ENCODE results near the gene TNFRSF19. TPM values are rescaled to one million over a fixed set of nuclear protein-coding genes. Genes with fewer than 3 reads are reported as not detected.

The TNFRSF19 gene
- total RNA-seq, 2 experiments from 2014 or later = not detected

GRCh38 chr13:23571431-23571830 is 1.2 kb downstream of the TNFRSF19 start:
- intact Hi-C loops (cut with DNase I, micrococcal nuclease) = loop anchor here in 1 of 2 experiments (5.0 to 10.0 kb wide), 2 partner anchors 326 to 1967 kb away; partner anchors contain the start of genes C1QTNF9B and MICU2
- TF ChIP-seq, protein P1, sequence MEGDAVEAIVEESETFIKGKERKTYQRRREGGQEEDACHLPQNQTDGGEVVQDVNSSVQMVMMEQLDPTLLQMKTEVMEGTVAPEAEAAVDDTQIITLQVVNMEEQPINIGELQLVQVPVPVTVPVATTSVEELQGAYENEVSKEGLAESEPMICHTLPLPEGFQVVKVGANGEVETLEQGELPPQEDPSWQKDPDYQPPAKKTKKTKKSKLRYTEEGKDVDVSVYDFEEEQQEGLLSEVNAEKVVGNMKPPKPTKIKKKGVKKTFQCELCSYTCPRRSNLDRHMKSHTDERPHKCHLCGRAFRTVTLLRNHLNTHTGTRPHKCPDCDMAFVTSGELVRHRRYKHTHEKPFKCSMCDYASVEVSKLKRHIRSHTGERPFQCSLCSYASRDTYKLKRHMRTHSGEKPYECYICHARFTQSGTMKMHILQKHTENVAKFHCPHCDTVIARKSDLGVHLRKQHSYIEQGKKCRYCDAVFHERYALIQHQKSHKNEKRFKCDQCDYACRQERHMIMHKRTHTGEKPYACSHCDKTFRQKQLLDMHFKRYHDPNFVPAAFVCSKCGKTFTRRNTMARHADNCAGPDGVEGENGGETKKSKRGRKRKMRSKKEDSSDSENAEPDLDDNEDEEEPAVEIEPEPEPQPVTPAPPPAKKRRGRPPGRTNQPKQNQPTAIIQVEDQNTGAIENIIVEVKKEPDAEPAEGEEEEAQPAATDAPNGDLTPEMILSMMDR (IDR thresholded peaks at IDR 0.05) = no peak
- Mint-ChIP-seq H3K27me3 (peaks cover 82% of the 10 kb centered on the region), H3K36me3 (ENCODE audit: low read depth) (no peaks in the 10 kb centered on the region), H3K9me3 (no peaks in the 10 kb centered on the region), H3K4me1 (ENCODE audit: low read depth) (peaks cover 5% of the 10 kb centered on the region), H3K27ac (no peak overlapping the region), H3K4me3 (no peak overlapping the region)
- peaks cover 15 to 59% of the 10 kb centered on the region in 2 experiments for H3K27me3 ChIP-seq (ENCODE audit: control insufficient read depth in 1 of 2, insufficient read depth in 2 of 2, low read length in 2 of 2)
- no peaks in the 10 kb centered on the region for H3K4me1 ChIP-seq (ENCODE audit: insufficient read depth, low read length)
- DNase-seq = no peak
- POLR2A ChIA-PET = no interaction called here
- no peaks in the 10 kb centered on the region for H3K9me3 ChIP-seq (ENCODE audit: control insufficient read depth in 1 of 2, insufficient read depth in 1 of 2, low read length in 2 of 2)
- no peak for ATAC-seq (ENCODE audit: poor library complexity)
- H3K36me3 ChIP-seq (ENCODE audit: insufficient read depth, low read length) = no peaks in the 10 kb centered on the region
- CTCF ChIA-PET = no interaction called here
- H3K27ac ChIP-seq (ENCODE audit: low read depth in 1 of 2, low read length in 2 of 2) = no peak overlapping the region
- no peak overlapping the region for H3K4me3 ChIP-seq (ENCODE audit: low read length)

- Mint-ChIP-seq H3K36me3 (ENCODE audit: low read depth) (no peaks in the 10 kb centered on the region), H3K9me3 (no peaks in the 10 kb centered on the region), H3K4me3 (no peak overlapping the region), H3K27me3 (peaks cover 80% of the 10 kb centered on the region), H3K27ac (no peak overlapping the region), H3K4me1 (ENCODE audit: low read depth) (peaks cover 11% of the 10 kb centered on the region)
- intact Hi-C loops (cut with DNase I, micrococcal nuclease) = loop anchor here in 1 of 2 experiments (5.0 to 10.0 kb wide), 2 partner anchors 324 to 1968 kb away; partner anchors contain the start of genes C1QTNF9B and MICU2
- ATAC-seq (ENCODE audit: poor library complexity) (no peak), DNase-seq (no peak)
- Histone ChIP-seq H3K27me3 (ENCODE audit: control insufficient read depth in 1 of 2, insufficient read depth in 2 of 2, low read length in 2 of 2) (peaks cover 10 to 55% of the 10 kb centered on the region in 2 experiments), H3K4me3 (ENCODE audit: low read length) (no peak overlapping the region), H3K27ac (ENCODE audit: low read depth in 1 of 2, low read length in 2 of 2) (no peak overlapping the region), H3K36me3 (ENCODE audit: insufficient read depth, low read length) (no peaks in the 10 kb centered on the region), H3K4me1 (ENCODE audit: insufficient read depth, low read length) (no peaks in the 10 kb centered on the region), H3K9me3 (ENCODE audit: control insufficient read depth in 1 of 2, insufficient read depth in 1 of 2, low read length in 2 of 2) (no peaks in the 10 kb centered on the region)
- ChIA-PET POLR2A (interaction anchor here (0.6 kb wide), 1 partner anchor 316 kb away, joined by 3 read pairs; the partner anchor contains the start of gene MIPEP), CTCF (no interaction called here)
- TF ChIP-seq, protein P1 (IDR thresholded peaks at IDR 0.05) = no peak
Observed at GRCh38 chr13:23572836-23573235, 2.6 kb downstream of the TNFRSF19 start.

DNA sequence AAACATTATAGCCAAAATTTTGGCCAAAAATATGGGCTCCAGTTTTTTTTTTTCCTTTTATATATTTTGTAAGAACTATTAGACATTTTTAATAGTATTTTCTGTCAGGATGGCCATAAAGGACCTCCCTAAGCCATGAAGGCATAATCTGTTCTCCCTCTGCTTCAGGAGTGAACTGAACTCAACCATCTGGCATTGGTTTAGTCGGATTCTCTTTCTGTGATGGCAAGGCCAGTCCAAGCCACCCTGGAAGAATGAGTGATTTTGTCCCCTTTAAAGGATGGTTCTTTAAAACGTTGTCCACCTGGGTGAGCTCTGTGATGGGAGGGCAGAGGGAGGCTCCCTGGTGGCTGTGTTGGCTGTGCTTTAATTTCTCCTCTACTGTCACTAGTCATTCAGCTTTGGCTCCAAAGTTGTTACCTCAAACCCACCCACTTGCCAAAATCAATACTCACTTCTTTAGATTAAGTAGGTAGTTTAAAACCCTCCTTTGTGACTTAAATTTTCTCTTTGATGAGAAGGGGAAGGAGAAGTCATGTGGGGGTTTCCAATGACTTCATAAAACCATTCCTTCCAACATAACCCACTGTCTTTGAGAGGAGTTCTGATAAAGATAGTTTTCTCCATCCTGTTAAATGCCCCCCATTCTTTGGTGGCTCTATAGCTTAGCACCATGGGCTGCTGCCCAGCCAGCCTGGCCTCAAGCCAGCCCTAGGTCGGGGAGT is 4.4 kb downstream of the TNFRSF19 start:
- Mint-ChIP-seq H3K27me3 (peaks cover 72% of the 10 kb centered on the region), H3K36me3 (ENCODE audit: low read depth) (no peaks in the 10 kb centered on the region), H3K4me3 (no peak overlapping the region), H3K4me1 (ENCODE audit: low read depth) (peaks cover 18% of the 10 kb centered on the region), H3K27ac (no peak overlapping the region), H3K9me3 (no peaks in the 10 kb centered on the region)
- Histone ChIP-seq H3K27me3 (ENCODE audit: control insufficient read depth in 1 of 2, insufficient read depth in 2 of 2, low read length in 2 of 2) (peaks cover 10 to 44% of the 10 kb centered on the region in 2 experiments), H3K27ac (ENCODE audit: low read depth in 1 of 2, low read length in 2 of 2) (no peak overlapping the region), H3K4me1 (ENCODE audit: insufficient read depth, low read length) (peaks cover 14% of the 10 kb centered on the region), H3K4me3 (ENCODE audit: low read length) (no peak overlapping the region), H3K9me3 (ENCODE audit: control insufficient read depth in 1 of 2, insufficient read depth in 1 of 2, low read length in 2 of 2) (no peaks in the 10 kb centered on the region), H3K36me3 (ENCODE audit: insufficient read depth, low read length) (no peaks in the 10 kb centered on the region)
- TF ChIP-seq, protein P1 (IDR thresholded peaks at IDR 0.05) = no peak
- ATAC-seq (ENCODE audit: poor library complexity) = no peak
- intact Hi-C loops (cut with DNase I, micrococcal nuclease) = loop anchor here in 1 of 2 experiments (5.0 to 10.0 kb wide), 6 partner anchors 107 to 1970 kb away; partner anchors contain the start of genes C1QTNF9B, MICU2 and SPATA13
- DNase-seq = no peak
- POLR2A ChIA-PET = no interaction called here
- CTCF ChIA-PET = interaction anchor here (0.6 kb wide), 1 partner anchor 10 kb away, joined by 3 read pairs; no protein-coding TSS in a partner anchor
